GM12878 (cell line): ENCODE data around the gene OLFM2. TPM values are rescaled to one million over a fixed set of nuclear protein-coding genes. Genes with fewer than 3 reads are reported as not detected.

Source experiments
- ATAC-seq: fragments of 200-7000 bp; cut with Tn5 transposase; 3 replicates; pipeline ENCODE4 v1.9.1; 2020; ENCODE audit warnings: mild to moderate bottlenecking, moderate library complexity
- BruUV-seq: library from RNA; stranded (reverse); fragments of 400-500 nt; replicated peaks from 2 replicates; lab custom pipeline; 2021; lab: Mats Ljungman, UMichigan
- CTCF ChIA-PET: fragments of 300-600 bp; sonication (Branson Sonifier 250); formaldehyde crosslinking; extraction: SDS; loops from one replicate; lab custom pipeline; 2021; ENCODE audit warnings: inconsistent platforms; lab: Yijun Ruan, JAX
- POLR2A ChIA-PET: fragments of 350-600 bp; formaldehyde crosslinking; extraction: SDS; loops from one replicate; lab custom pipeline; 2021; ENCODE audit warnings: inconsistent platforms; lab: Charles Lee
- RAD21 ChIA-PET: fragments of 300-600 bp; sonication (Branson Sonifier 250); formaldehyde crosslinking; loops from one replicate; lab custom pipeline; 2023; ENCODE audit warnings: antibody characterized with exemption; ENCODE audit not compliant: unreplicated experiment; lab: Charles Lee
- SMC1A ChIA-PET: fragments of 300-600 bp; sonication (Branson Sonifier 250); formaldehyde crosslinking; loops from one replicate; lab custom pipeline; 2023; ENCODE audit not compliant: unreplicated experiment, uncharacterized antibody; lab: Charles Lee
- DNase-seq: peaks from one replicate; pipeline ENCODE4 v3.0.0-alpha.2; 2011; ENCODE audit warnings: low read depth, low spot score
- FAIRE-seq: peaks from 3 replicates; lab custom pipeline; 2011; peaks lifted over from hg19 to GRCh38; lab: Jason Lieb, UNC
- H2AFZ ChIP-seq: 2 replicates; pipeline ENCODE4 v1.6.0; 2011; ENCODE audit warnings: low read depth, low read length, control low read depth; ENCODE audit not compliant: control insufficient read depth
- H3K27ac ChIP-seq: 2 replicates; pipeline ENCODE4 v1.5.1; 2011; ENCODE audit warnings: control low read depth; ENCODE audit not compliant: control insufficient read depth, insufficient read depth
- H3K27me3 ChIP-seq, 2 experiments: replicated peaks in 1 of 2; 2 replicates each; pipeline versions ENCODE4 v1.6.0 to v1.6.1; 2011; ENCODE audit warnings: low read length in 1 of 2; ENCODE audit not compliant: control insufficient read depth in 2 of 2, insufficient read depth in 2 of 2
- H3K36me3 ChIP-seq, 2 experiments: 2 replicates each; pipeline ENCODE4 v1.5.1; 2011; ENCODE audit warnings: low read length in 1 of 2; ENCODE audit not compliant: control insufficient read depth in 2 of 2, insufficient read depth in 2 of 2
- H3K4me1 ChIP-seq: 2 replicates; pipeline ENCODE4 v1.6.1; 2011; ENCODE audit warnings: mild to moderate bottlenecking, low read length, moderate library complexity, mixed read lengths; ENCODE audit not compliant: control insufficient read depth, insufficient read depth
- H3K4me2 ChIP-seq: 2 replicates; pipeline ENCODE4 v1.6.0; 2011; ENCODE audit warnings: control low read depth; ENCODE audit not compliant: control insufficient read depth, insufficient read depth
- H3K4me3 ChIP-seq: fragments of 200-600 bp; sonication (generic); 2 replicates; pipeline ENCODE4 v1.5.1; 2016
- H3K79me2 ChIP-seq: 2 replicates; pipeline ENCODE4 v1.6.0; 2011; ENCODE audit warnings: low read length; ENCODE audit not compliant: control insufficient read depth, insufficient read depth
- H3K9ac ChIP-seq: 2 replicates; pipeline ENCODE4 v1.8.0; 2011; ENCODE audit warnings: low read length, control low read depth, mixed read lengths; ENCODE audit not compliant: control insufficient read depth, insufficient read depth
- H3K9me3 ChIP-seq: replicated peaks from 3 replicates; pipeline ENCODE4 v1.5.1; 2011; ENCODE audit warnings: mild to moderate bottlenecking, low read length; ENCODE audit not compliant: control insufficient read depth, insufficient read depth
- H4K20me1 ChIP-seq: 2 replicates; pipeline ENCODE4 v1.6.0; 2011; ENCODE audit not compliant: control insufficient read depth, insufficient read depth
- CBFB ChIP-seq: IDR thresholded peaks from 2 replicates; pipeline ENCODE4 v1.6.1; 2016; ENCODE audit warnings: antibody characterized with exemption, low read depth
- CHD2 ChIP-seq: IDR thresholded peaks from 2 replicates; pipeline ENCODE4 v1.6.1; 2011; ENCODE audit warnings: low read depth, low read length, improper control_type of control experiment, borderline replicate concordance
- CTCF ChIP-seq, 3 experiments: IDR thresholded peaks in 2 of 3; conservative IDR thresholded peaks in 1 of 3; 2 replicates each; pipeline ENCODE4 v1.5.1; 2011; ENCODE audit warnings: low read depth in 3 of 3, low read length in 3 of 3, mild to moderate bottlenecking in 3 of 3, control low read depth in 2 of 3, moderate library complexity in 2 of 3, inconsistent platforms in 1 of 3, mixed read lengths in 1 of 3; ENCODE audit not compliant: control insufficient read depth in 2 of 3, insufficient read depth in 1 of 3; ENCODE audit errors: extremely low read depth in 1 of 3
- E2F8 ChIP-seq: fragments of 450-650 bp; IDR thresholded peaks from 2 replicates; pipeline ENCODE4 v1.6.1; 2018; ENCODE audit warnings: mild to moderate bottlenecking, low read depth, moderate library complexity; ENCODE audit not compliant: partially characterized antibody
- HDAC6 ChIP-seq: fragments of 200-600 bp; sonication (generic); IDR thresholded peaks from one replicate; pipeline ENCODE4 v1.8.0; 2017; ENCODE audit warnings: antibody characterized with exemption; ENCODE audit not compliant: unreplicated experiment
- KDM1A ChIP-seq: fragments of 200-600 bp; sonication (generic); IDR thresholded peaks from 2 replicates; pipeline ENCODE4 v1.6.1; 2016; ENCODE audit warnings: borderline replicate concordance
- MEF2B ChIP-seq: fragments of 450-650 bp; IDR thresholded peaks from 2 replicates; pipeline ENCODE4 v1.6.1; 2018; ENCODE audit warnings: mild to moderate bottlenecking, moderate library complexity; ENCODE audit not compliant: partially characterized antibody, poor library complexity, severe bottlenecking
- MTA3 ChIP-seq: IDR thresholded peaks from 2 replicates; pipeline ENCODE4 v1.6.1; 2012; ENCODE audit warnings: low read length, inconsistent platforms, borderline replicate concordance
- MYB ChIP-seq: fragments of 150-350 bp; IDR thresholded peaks from 2 replicates; pipeline ENCODE4 v1.6.1; 2014; ENCODE audit warnings: mild to moderate bottlenecking, low read depth, low read length, borderline replicate concordance
- NBN ChIP-seq: fragments of 450-650 bp; IDR thresholded peaks from 2 replicates; pipeline ENCODE4 v1.6.1; 2016
- NFYB ChIP-seq: IDR thresholded peaks from 2 replicates; pipeline ENCODE4 v1.6.1; 2011; ENCODE audit warnings: low read depth, mild to moderate bottlenecking, low read length, improper control_type of control experiment, moderate library complexity; ENCODE audit not compliant: insufficient read depth
- USF1 ChIP-seq: IDR thresholded peaks from 2 replicates; pipeline ENCODE4 v1.6.1; 2011; ENCODE audit warnings: borderline replicate concordance, low read depth, mild to moderate bottlenecking, moderate library complexity, mixed read lengths, low read length; ENCODE audit not compliant: insufficient read depth; ENCODE audit errors: extremely low read length
- ZBTB4 ChIP-seq: fragments of 450-650 bp; formaldehyde crosslinking; IDR thresholded peaks from 2 replicates; pipeline ENCODE4 v1.4.0; 2022; ENCODE audit warnings: mild to moderate bottlenecking, moderate library complexity
- ZNF24 ChIP-seq: fragments of 450-650 bp; IDR thresholded peaks from 2 replicates; pipeline ENCODE4 v1.6.1; 2017; ENCODE audit warnings: antibody characterized with exemption, mild to moderate bottlenecking
- WGBS: methylation state at CpG from one replicate; pipeline ENCODE4 v1.1.6; 2016; ENCODE audit warnings: low lambda C conversion rate; ENCODE audit not compliant: insufficient replicate concordance, insufficient coverage; ENCODE audit errors: missing lambda C conversion rate; 5-methylcytosine and 5-hydroxymethylcytosine counted together
- in situ Hi-C: fragments of 300-500 bp; cut with MboI; formaldehyde crosslinking; loops from 9 replicates; pipeline ENCODE4 v1.14.3; 2018; ENCODE audit warnings: mixed read lengths
- intact Hi-C: fragments of 100-400 bp; cut with micrococcal nuclease; formaldehyde crosslinking; loops from one replicate; pipeline ENCODE4 v1.14.2; 2022; ENCODE audit not compliant: unreplicated experiment
- polyA plus RNA-seq, 11 experiments: library from polyadenylated mRNA; depleted of rRNA in 4 of 11; unstranded in 6 of 11; stranded (reverse) in 5 of 11; fragments of >200 nt; fragmentation: Nextera tagmentation in 4 of 11; fragmentation: Illumina TruSeq in 1 of 11; extraction: Ambion mirVana in 4 of 11; extraction: Trizol in 1 of 11; gene quantifications; 1 replicate in 1 of 11; 2 replicates in 10 of 11; pipeline versions ENCODE4 v1.2.1 to v1.2.3, GENCODE V29; 2011 to 2016; ENCODE audit warnings: inconsistent platforms in 2 of 11, missing spikeins in 2 of 11, low read depth in 1 of 11
- total RNA-seq, 4 experiments: library from RNA; depleted of rRNA in 3 of 4; stranded (reverse); fragments of >200 nt in 3 of 4; fragmentation: Illumina TruSeq in 1 of 4; extraction: Trizol in 1 of 4; gene quantifications; 2 replicates each; pipeline versions ENCODE4 v1.2.1 to v1.2.3, GENCODE V29; 2013 to 2021

OLFM2 gene
- total and polyA plus RNA-seq, 10 of the 15 experiments (the other 5 are each of a cell fraction or from before 2014, with no cell fraction given), result 0.07 to 3.5 (median 0.27) TPM; not detected in 5

- 96% methylated on average over 9 of the region's 9 CpGs for WGBS
- CTCF ChIA-PET, result no interaction called here
- H2AFZ ChIP-seq, result no peak overlapping the region
- FAIRE-seq (no peak), ATAC-seq (no peak), DNase-seq (no peak)
- no peaks in the 10 kb centered on the region for H3K4me1 ChIP-seq
- SMC1A ChIA-PET, result no interaction called here
- no peaks in the 10 kb centered on the region; the same call in 2 of the 3 replicates for H3K9me3 ChIP-seq
- no peak overlapping the region for H3K4me2 ChIP-seq
- H3K36me3 ChIP-seq, result peaks cover 24 to 32% of the 10 kb centered on the region in 2 experiments; a peak in 3 of 4 replicates
- H4K20me1 ChIP-seq, result no peaks in the 10 kb centered on the region
- H3K79me2 ChIP-seq, result no peaks in the 10 kb centered on the region
- in situ Hi-C loops (no loop called here), intact Hi-C loops (no loop called here)
- POLR2A ChIA-PET, result no interaction called here
- RAD21 ChIA-PET, result no interaction called here
- no TSS peak for BruUV-seq
- H3K27ac ChIP-seq, result no peak overlapping the region
- H3K9ac ChIP-seq, result no peak overlapping the region
- no peak overlapping the region for H3K4me3 ChIP-seq
- H3K27me3 ChIP-seq, result no peaks in the 10 kb centered on the region
- TF ChIP-seq MEF2B (no peak), ZBTB4 (no peak), NBN (no peak), KDM1A (no peak), E2F8 (no peak), CHD2 (no peak), USF1 (no peak), MTA3 (no peak), CTCF (IDR thresholded peaks at IDR 0.05 in 2 of 3, conservative IDR thresholded peaks at IDR 0.05 in 1 of 3; ENCODE audit: control insufficient read depth in 2 of 3, extremely low read depth in 1 of 3, insufficient read depth in 1 of 3, low read depth in 3 of 3, low read length in 3 of 3) (no peak), ZNF24 (no peak), NFYB (no peak), HDAC6 (no peak), CBFB (no peak), MYB (no peak)
Observed at GRCh38 chr19:9842834-9843625, 93.3 kb downstream of the OLFM2 start.
